Activated T-cell treated with anti-CD3 and anti-CD28 coated beads, Interleukin-2, amount 50 U/mL, for 4 hours (primary cell): ENCODE data around the gene ATIC. TPM values are rescaled to one million over a fixed set of nuclear protein-coding genes. Genes with fewer than 3 reads are reported as not detected.

Experiments
- ATAC-seq, 2 donors: fragments of 200-7000 bp; cut with Tn5 transposase; one replicate each; pipeline ENCODE4 v1.10.0; 2021
- DNase-seq: peaks from one replicate; pipeline ENCODE4 v3.0.0-alpha.2; 2020
- H3K27me3 Mint-ChIP-seq: one replicate; pipeline ENCODE4 v1.8.0; 2021; ENCODE audit warnings: low read depth, mixed read lengths
- H3K36me3 Mint-ChIP-seq: one replicate; pipeline ENCODE4 v1.8.0; 2022; ENCODE audit warnings: mixed read lengths; ENCODE audit not compliant: insufficient read depth
- H3K4me1 Mint-ChIP-seq: one replicate; pipeline ENCODE4 v1.8.0; 2021; ENCODE audit warnings: low read depth, mixed read lengths
- H3K4me3 Mint-ChIP-seq: one replicate; pipeline ENCODE4 v1.8.0; 2021; ENCODE audit warnings: mild to moderate bottlenecking, moderate library complexity, mixed read lengths
- H3K9me3 Mint-ChIP-seq: one replicate; pipeline ENCODE4 v1.8.0; 2021; ENCODE audit warnings: mixed read lengths
- total RNA-seq, 3 donors: library from RNA; stranded (reverse); gene quantifications; one replicate each; pipeline ENCODE4 v1.2.1, GENCODE V29; 2021

The ATIC gene
- total RNA-seq, 3 donors from 2014 or later: 289 to 356 (median 345) TPM

DNA sequence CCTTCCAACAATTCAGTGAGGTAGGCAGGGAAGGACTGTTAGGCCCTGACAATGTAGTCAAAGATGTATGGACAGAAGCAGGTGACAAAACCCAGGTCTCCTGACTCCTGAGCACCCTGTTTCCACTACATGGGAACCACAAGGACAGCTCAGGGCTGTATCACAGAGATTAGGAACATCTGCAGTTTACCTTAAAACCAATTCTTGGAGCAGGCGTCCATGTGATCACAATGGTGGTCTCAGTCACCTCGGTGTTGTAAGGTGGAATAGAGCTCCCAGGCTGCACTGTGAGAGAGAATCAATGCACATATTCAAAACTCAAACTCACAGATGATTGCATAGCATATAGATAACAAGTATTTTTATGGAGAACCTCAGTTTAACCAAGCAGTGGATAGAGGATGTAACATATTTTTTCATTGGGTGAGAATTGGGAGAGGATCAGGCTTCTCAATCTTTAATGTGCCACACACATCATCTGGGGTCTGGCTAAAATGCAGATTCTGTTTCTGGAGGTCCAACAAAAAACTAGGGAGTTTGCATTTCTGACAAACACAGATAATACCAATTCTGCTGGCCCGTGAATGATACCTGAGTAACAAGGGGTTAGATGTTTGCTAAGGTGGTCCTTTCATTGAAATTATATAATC lies 87.3 kb downstream of the ATIC start:
- ATAC-seq (no peak), DNase-seq (no peak)
- Mint-ChIP-seq H3K27me3 (peaks cover 2% of the 10 kb centered on the region), H3K9me3 (no peaks in the 10 kb centered on the region), H3K4me1 (no peaks in the 10 kb centered on the region), H3K4me3 (no peak overlapping the region), H3K36me3 (no peaks in the 10 kb centered on the region)

Other genes with a start within 250 kb of the ATIC start
- not detected for gene ABCA12, start 173.4 kb upstream of the ATIC start, total RNA-seq
- gene FN1, start 124.0 kb downstream of the ATIC start, total RNA-seq: 1 to 10 TPM; 3.0 to 4.6 (median 3.9) TPM